H9 (cell line): ENCODE data around the gene ESPNL. TPM values are rescaled to one million over a fixed set of nuclear protein-coding genes. Genes with fewer than 3 reads are reported as not detected.

ENCODE experiments used
- DNase-seq: peaks from one replicate; pipeline ENCODE4 v3.0.0-alpha.2; 2017
- H2AFZ ChIP-seq: one replicate; pipeline ENCODE4 v1.6.1; 2013; ENCODE audit warnings: mild to moderate bottlenecking, low read length, control low read depth, moderate library complexity
- H2AK5ac ChIP-seq: 2 replicates; pipeline ENCODE4 v1.6.1; 2013; ENCODE audit warnings: low read length, control low read depth, mixed read lengths; ENCODE audit not compliant: insufficient read length
- H2BK120ac ChIP-seq: one replicate; pipeline ENCODE4 v1.6.1; 2013; ENCODE audit warnings: low read depth, mild to moderate bottlenecking, low read length, control low read depth, inconsistent platforms; ENCODE audit not compliant: poor library complexity, severe bottlenecking
- H2BK12ac ChIP-seq: 2 replicates; pipeline ENCODE4 v1.6.1; 2013; ENCODE audit warnings: low read length, control low read depth, mixed read lengths, low read depth; ENCODE audit not compliant: insufficient read length
- H2BK15ac ChIP-seq: 2 replicates; pipeline ENCODE4 v1.6.1; 2013; ENCODE audit warnings: low read depth, low read length, control low read depth
- H2BK20ac ChIP-seq: one replicate; pipeline ENCODE4 v1.6.1; 2013; ENCODE audit warnings: low read depth, mild to moderate bottlenecking, low read length, control low read depth, inconsistent platforms; ENCODE audit not compliant: poor library complexity, severe bottlenecking
- H2BK5ac ChIP-seq: 2 replicates; pipeline ENCODE4 v1.6.1; 2013; ENCODE audit warnings: low read length, control low read depth, mixed read lengths; ENCODE audit not compliant: insufficient read length
- H3K14ac ChIP-seq: 2 replicates; pipeline ENCODE4 v1.6.1; 2013; ENCODE audit warnings: low read length, control low read depth; ENCODE audit not compliant: insufficient read depth
- H3K18ac ChIP-seq: 2 replicates; pipeline ENCODE4 v1.6.1; 2013; ENCODE audit warnings: low read depth, mild to moderate bottlenecking, mixed read lengths, low read length, control low read depth; ENCODE audit not compliant: insufficient read length
- H3K23ac ChIP-seq: 2 replicates; pipeline ENCODE4 v1.6.1; 2013; ENCODE audit warnings: low read length, control low read depth, mixed read lengths, low read depth; ENCODE audit not compliant: insufficient read length
- H3K23me2 ChIP-seq: 2 replicates; pipeline ENCODE4 v1.6.1; 2013; ENCODE audit warnings: low read depth, mild to moderate bottlenecking, mixed read lengths, low read length, control low read depth; ENCODE audit not compliant: insufficient read length, poor library complexity, severe bottlenecking
- H3K27ac ChIP-seq: 2 replicates; pipeline ENCODE4 v1.5.1; 2013; ENCODE audit warnings: low read length, control low read depth, mixed read lengths, low read depth; ENCODE audit not compliant: insufficient read length
- H3K27me3 ChIP-seq: 2 replicates; pipeline ENCODE4 v1.6.1; 2013; ENCODE audit warnings: low read length, control low read depth, inconsistent platforms; ENCODE audit not compliant: insufficient read depth
- H3K4ac ChIP-seq: 2 replicates; pipeline ENCODE4 v1.6.1; 2013; ENCODE audit warnings: low read depth, mild to moderate bottlenecking, control low read depth, inconsistent platforms, low read length, moderate library complexity
- H3K4me1 ChIP-seq: 2 replicates; pipeline ENCODE4 v1.6.1; 2013; ENCODE audit warnings: low read length, control low read depth, inconsistent platforms; ENCODE audit not compliant: insufficient read depth
- H3K4me2 ChIP-seq: 2 replicates; pipeline ENCODE4 v1.6.1; 2013; ENCODE audit warnings: low read length, control low read depth, mixed read lengths; ENCODE audit not compliant: insufficient read length, insufficient read depth
- H3K56ac ChIP-seq: 2 replicates; pipeline ENCODE4 v1.6.1; 2013; ENCODE audit warnings: low read depth, mild to moderate bottlenecking, mixed read lengths, low read length, control low read depth; ENCODE audit not compliant: insufficient read length
- H3K79me1 ChIP-seq: 2 replicates; pipeline ENCODE4 v1.6.1; 2013; ENCODE audit warnings: low read depth, mild to moderate bottlenecking, moderate library complexity, low read length, control low read depth, inconsistent platforms; ENCODE audit not compliant: insufficient read depth, poor library complexity, severe bottlenecking
- H3K79me2 ChIP-seq: 2 replicates; pipeline ENCODE4 v1.6.1; 2013; ENCODE audit warnings: low read length, control low read depth, inconsistent platforms; ENCODE audit not compliant: insufficient read depth
- H3K9ac ChIP-seq: 2 replicates; pipeline ENCODE4 v1.6.1; 2013; ENCODE audit warnings: low read length, control low read depth, mixed read lengths; ENCODE audit not compliant: insufficient read length; ENCODE audit errors: extremely low read depth
- H3K9me3 ChIP-seq: one replicate; pipeline ENCODE4 v1.6.1; 2013; ENCODE audit warnings: low read depth, low read length, inconsistent platforms; ENCODE audit not compliant: control insufficient read depth
- H3T11ph ChIP-seq: one replicate; pipeline ENCODE4 v1.6.1; 2013; ENCODE audit warnings: mild to moderate bottlenecking, low read length, control low read depth, inconsistent platforms
- H4K20me1 ChIP-seq: one replicate; pipeline ENCODE4 v1.6.1; 2013; ENCODE audit not compliant: control insufficient read depth, insufficient read length, insufficient read depth
- H4K5ac ChIP-seq: 2 replicates; pipeline ENCODE4 v1.6.1; 2013; ENCODE audit warnings: low read depth, mild to moderate bottlenecking, mixed read lengths, low read length, control low read depth; ENCODE audit not compliant: insufficient read length
- H4K8ac ChIP-seq: replicated peaks from 2 replicates; pipeline ENCODE4 v1.6.1; 2013; ENCODE audit warnings: low read length, control low read depth, mixed read lengths, low read depth; ENCODE audit not compliant: insufficient read length
- H4K91ac ChIP-seq: 2 replicates; pipeline ENCODE4 v1.6.1; 2013; ENCODE audit warnings: low read depth, mild to moderate bottlenecking, moderate library complexity, mixed read lengths, low read length, control low read depth; ENCODE audit not compliant: insufficient read length
- H3K27ac Mint-ChIP-seq, 3 experiments: 2 replicates in 2 of 3; 3 replicates in 1 of 3; pipeline ENCODE4 v1.8.0; 2020 to 2021; ENCODE audit warnings: mixed read lengths in 3 of 3, mild to moderate bottlenecking in 1 of 3, moderate library complexity in 1 of 3
- H3K27me3 Mint-ChIP-seq: 2 replicates; pipeline ENCODE4 v1.8.0; 2021; ENCODE audit warnings: low read depth, mild to moderate bottlenecking, moderate library complexity, mixed read lengths
- H3K36me3 Mint-ChIP-seq, 3 experiments: 2 replicates in 2 of 3; 3 replicates in 1 of 3; pipeline ENCODE4 v1.8.0; 2020 to 2021; ENCODE audit warnings: low read depth in 3 of 3, mixed read lengths in 3 of 3; ENCODE audit not compliant: insufficient read depth in 1 of 3
- H3K4me1 Mint-ChIP-seq, 2 experiments: 2 replicates each; pipeline ENCODE4 v1.8.0; 2020; ENCODE audit warnings: mixed read lengths in 2 of 2
- H3K4me3 Mint-ChIP-seq, 2 experiments: 2 replicates in 1 of 2; 3 replicates in 1 of 2; pipeline ENCODE4 v1.8.0; 2020 to 2021; ENCODE audit warnings: mild to moderate bottlenecking in 2 of 2, mixed read lengths in 2 of 2, moderate library complexity in 1 of 2
- H3K9me3 Mint-ChIP-seq, 2 experiments: 2 replicates in 1 of 2; 3 replicates in 1 of 2; pipeline ENCODE4 v1.8.0; 2020; ENCODE audit warnings: mild to moderate bottlenecking in 2 of 2, mixed read lengths in 2 of 2, moderate library complexity in 1 of 2
- WGBS: extraction: QIAGEN DNeasy Blood & Tissue Kit; methylation state at CpG from one replicate; pipeline ENCODE4 v1.1.7; 2013; ENCODE audit warnings: missing lambda C conversion rate, low lambda C conversion rate, mixed read lengths; ENCODE audit not compliant: insufficient read length; ENCODE audit errors: extremely low coverage; 5-methylcytosine and 5-hydroxymethylcytosine counted together
- total RNA-seq: library from RNA; stranded (reverse); gene quantifications from 2 replicates; pipeline ENCODE4 v1.2.1, GENCODE V29; 2021
- TF ChIP-seq, protein P1 (sequence below): fragments of 200-600 bp; sonication (generic); conservative IDR thresholded peaks from 3 replicates; pipeline ENCODE4 v1.8.0; 2021; ENCODE audit warnings: antibody characterized with exemption, mild to moderate bottlenecking

Gene ESPNL
- total RNA-seq, 1 experiment from 2014 or later, result 0.17 TPM

DNA sequence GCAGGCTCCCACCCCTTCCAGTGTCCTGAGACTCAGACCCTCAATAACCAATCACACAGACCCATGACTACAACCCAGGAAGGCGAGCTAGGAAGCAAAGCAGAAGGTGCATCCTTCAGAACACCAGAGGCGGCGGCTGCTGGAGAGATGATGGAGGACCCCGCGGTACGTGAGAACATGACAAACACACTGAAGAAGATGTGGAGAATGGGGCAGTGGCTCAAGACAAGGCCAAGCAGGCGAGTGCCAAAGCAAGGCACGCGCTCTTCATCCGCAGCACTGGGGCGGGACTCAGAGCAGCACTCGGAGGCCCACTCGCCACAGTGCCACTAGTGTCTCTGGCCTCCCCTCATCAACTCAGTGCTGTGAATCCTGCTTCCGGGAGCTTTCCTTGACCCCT is 72.3 kb downstream of the ESPNL start:
- Histone ChIP-seq H4K91ac (no peak overlapping the region), H4K8ac (no peak overlapping the region), H3T11ph (no peak overlapping the region), H2BK120ac (no peak overlapping the region), H2BK12ac (no peak overlapping the region), H3K56ac (no peak overlapping the region), H3K4me1 (no peaks in the 10 kb centered on the region), H3K4ac (no peak overlapping the region), H3K27me3 (no peaks in the 10 kb centered on the region), H3K79me2 (no peaks in the 10 kb centered on the region), H2BK5ac (no peak overlapping the region), H3K27ac (no peak overlapping the region), H2BK15ac (no peak overlapping the region), H2AK5ac (no peak overlapping the region), H3K79me1 (no peaks in the 10 kb centered on the region), H3K23me2 (no peaks in the 10 kb centered on the region), H2BK20ac (no peak overlapping the region), H4K5ac (no peak overlapping the region), H4K20me1 (no peaks in the 10 kb centered on the region), H3K4me2 (no peak overlapping the region), H3K18ac (no peak overlapping the region), H3K23ac (no peak overlapping the region), H3K14ac (no peak overlapping the region), H3K9me3 (no peaks in the 10 kb centered on the region), H2AFZ (no peak overlapping the region), H3K9ac (no peak overlapping the region)
- Mint-ChIP-seq H3K27me3 (no peaks in the 10 kb centered on the region), H3K4me1 (no peaks in the 10 kb centered on the region), H3K4me3 (no peak overlapping the region), H3K27ac (peak overlapping the region in 1 of 3 experiments; percentile 55; a peak in 1 of 7 replicates), H3K9me3 (no peaks in the 10 kb centered on the region), H3K36me3 (peaks cover 16 to 64% (median 41%) of the 10 kb centered on the region in 3 experiments; a peak in 6 of 7 replicates)
- no CpG with 5 or more reads among the region's 14 CpGs for WGBS
- no peak for DNase-seq
- TF ChIP-seq, protein P1, sequence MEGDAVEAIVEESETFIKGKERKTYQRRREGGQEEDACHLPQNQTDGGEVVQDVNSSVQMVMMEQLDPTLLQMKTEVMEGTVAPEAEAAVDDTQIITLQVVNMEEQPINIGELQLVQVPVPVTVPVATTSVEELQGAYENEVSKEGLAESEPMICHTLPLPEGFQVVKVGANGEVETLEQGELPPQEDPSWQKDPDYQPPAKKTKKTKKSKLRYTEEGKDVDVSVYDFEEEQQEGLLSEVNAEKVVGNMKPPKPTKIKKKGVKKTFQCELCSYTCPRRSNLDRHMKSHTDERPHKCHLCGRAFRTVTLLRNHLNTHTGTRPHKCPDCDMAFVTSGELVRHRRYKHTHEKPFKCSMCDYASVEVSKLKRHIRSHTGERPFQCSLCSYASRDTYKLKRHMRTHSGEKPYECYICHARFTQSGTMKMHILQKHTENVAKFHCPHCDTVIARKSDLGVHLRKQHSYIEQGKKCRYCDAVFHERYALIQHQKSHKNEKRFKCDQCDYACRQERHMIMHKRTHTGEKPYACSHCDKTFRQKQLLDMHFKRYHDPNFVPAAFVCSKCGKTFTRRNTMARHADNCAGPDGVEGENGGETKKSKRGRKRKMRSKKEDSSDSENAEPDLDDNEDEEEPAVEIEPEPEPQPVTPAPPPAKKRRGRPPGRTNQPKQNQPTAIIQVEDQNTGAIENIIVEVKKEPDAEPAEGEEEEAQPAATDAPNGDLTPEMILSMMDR, result no peak
